HAP-1 (cell line): ENCODE data around the gene ADIPOR1.
"Not testable (repeated sequence)": the region's sequence is repeated elsewhere in the genome, so short reads cannot be mapped to it uniquely, and the experiment has no call there.

ENCODE experiments used
- DNase-seq, 2 experiments: peaks; one replicate each; pipeline ENCODE4 v3.0.0-alpha.2; 2016 to 2020; ENCODE audit warnings: low spot score in 2 of 2
- H3K27me3 ChIP-seq: fragments of 250-450 bp; sonication (Bioruptor Pico); 2 replicates; pipeline ENCODE4 v1.5.1; 2020; ENCODE audit warnings: low read depth, mild to moderate bottlenecking, moderate library complexity
- H3K36me3 ChIP-seq: fragments of 250-450 bp; sonication (Bioruptor Pico); replicated peaks from 2 replicates; pipeline ENCODE4 v1.5.1; 2020; ENCODE audit warnings: mild to moderate bottlenecking
- H3K4me1 ChIP-seq: fragments of 250-450 bp; sonication (Bioruptor Pico); 2 replicates; pipeline ENCODE4 v1.5.1; 2020; ENCODE audit warnings: mild to moderate bottlenecking
- H3K4me3 ChIP-seq: fragments of 250-450 bp; sonication (Bioruptor Pico); 2 replicates; pipeline ENCODE4 v1.5.1; 2020; ENCODE audit warnings: mild to moderate bottlenecking, moderate library complexity
- H3K9me3 ChIP-seq: fragments of 250-450 bp; sonication (Bioruptor Pico); 2 replicates; pipeline ENCODE4 v1.5.1; 2020; ENCODE audit warnings: mild to moderate bottlenecking, moderate library complexity
- in situ Hi-C: fragments of 300-500 bp; cut with MboI; formaldehyde crosslinking; loops from 3 replicates; pipeline ENCODE4 v1.14.3; 2020; ENCODE audit warnings: low sequenced_read_pairs, inconsistent platforms, mixed read lengths

Gene ADIPOR1

DNA sequence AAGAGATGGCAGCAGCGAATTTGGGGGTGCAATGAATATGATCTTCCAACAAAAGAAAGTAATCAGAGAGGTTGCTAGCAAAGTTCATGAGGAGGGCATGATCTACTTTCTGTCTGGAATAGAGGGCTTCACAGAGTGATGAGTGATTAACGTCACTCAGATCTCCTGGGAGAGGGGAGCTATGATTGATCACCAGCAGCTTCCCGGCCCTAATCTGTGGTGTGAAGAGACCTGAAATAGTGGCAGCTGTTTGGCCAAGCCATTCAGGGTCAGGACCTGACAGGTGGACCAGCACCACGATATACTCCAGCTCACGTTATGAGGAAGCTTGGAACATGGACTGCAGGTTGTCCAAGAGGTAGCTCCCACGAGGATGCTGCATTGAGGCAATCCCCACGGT, 29.1 kb upstream of the ADIPOR1 start:
- Histone ChIP-seq H3K27me3 (peaks cover 69% of the 10 kb centered on the region), H3K4me1 (no peaks in the 10 kb centered on the region), H3K36me3 (no peaks in the 10 kb centered on the region), H3K4me3 (no peak overlapping the region), H3K9me3 (no peaks in the 10 kb centered on the region)
- no peak for DNase-seq
- in situ Hi-C loops: no loop called here

DNA sequence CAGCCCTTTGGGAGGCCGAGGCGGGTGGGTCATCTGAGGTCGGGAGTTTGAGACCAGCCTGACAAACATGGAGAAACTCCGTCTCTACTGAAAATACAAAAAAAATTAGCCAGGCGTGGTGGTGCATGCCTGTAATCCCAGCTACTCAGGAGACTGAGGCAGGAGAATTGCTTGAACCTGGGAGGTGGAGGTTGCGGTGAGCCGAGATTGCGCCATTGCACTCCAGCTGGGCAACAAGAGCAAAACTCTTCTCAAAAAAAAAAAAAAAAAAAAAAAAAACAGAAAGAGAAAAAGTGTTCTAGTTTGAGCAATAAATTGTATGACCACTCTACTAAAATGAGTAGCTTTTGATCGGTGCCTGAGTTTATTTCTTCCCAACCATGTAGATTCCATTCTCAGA, 28.0 kb upstream of the ADIPOR1 start:
- H3K4me1 ChIP-seq, in situ Hi-C loops, H3K4me3 ChIP-seq, H3K9me3 ChIP-seq, DNase-seq, H3K36me3 ChIP-seq: not testable (repeated sequence)
- peaks cover 67% of the 10 kb centered on the region for H3K27me3 ChIP-seq

DNA sequence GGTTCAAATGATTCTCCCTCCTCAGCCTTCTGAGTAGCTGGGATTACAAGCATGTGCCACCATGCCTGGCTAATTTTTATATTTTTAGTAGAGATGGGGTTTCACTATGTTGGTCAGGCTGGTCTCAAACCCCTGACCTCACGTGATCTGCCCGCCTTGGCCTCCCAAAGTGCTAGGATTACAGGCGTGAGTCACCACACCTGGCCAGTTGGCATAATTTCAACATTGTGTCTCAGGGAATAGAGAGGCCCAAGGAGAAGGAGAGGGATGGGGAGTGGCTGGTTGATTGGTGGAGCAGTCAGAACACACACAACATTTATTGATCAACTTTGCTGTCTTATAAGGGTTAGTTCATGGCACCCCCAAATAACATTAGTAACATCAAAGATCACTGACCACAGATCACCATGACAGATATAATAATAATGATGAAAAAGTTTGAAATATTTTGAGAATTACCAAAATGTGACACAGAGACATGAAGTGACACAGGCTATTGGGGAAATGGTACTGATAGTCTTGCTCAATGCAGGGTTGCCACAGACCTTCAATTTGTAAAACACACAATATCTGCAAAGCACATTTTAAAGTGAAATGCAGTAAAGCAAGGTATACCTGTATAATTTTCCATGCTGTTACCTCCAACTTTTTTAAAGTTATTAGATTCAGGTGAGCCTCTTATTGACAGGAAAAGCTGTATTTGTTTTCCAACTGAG, 24.8 kb upstream of the ADIPOR1 start:
- Histone ChIP-seq H3K4me1 (no peaks in the 10 kb centered on the region), H3K27me3 (peaks cover 71% of the 10 kb centered on the region), H3K36me3 (no peaks in the 10 kb centered on the region), H3K9me3 (no peaks in the 10 kb centered on the region), H3K4me3 (no peak overlapping the region)
- in situ Hi-C loops: no loop called here
- DNase-seq: no peak

DNA sequence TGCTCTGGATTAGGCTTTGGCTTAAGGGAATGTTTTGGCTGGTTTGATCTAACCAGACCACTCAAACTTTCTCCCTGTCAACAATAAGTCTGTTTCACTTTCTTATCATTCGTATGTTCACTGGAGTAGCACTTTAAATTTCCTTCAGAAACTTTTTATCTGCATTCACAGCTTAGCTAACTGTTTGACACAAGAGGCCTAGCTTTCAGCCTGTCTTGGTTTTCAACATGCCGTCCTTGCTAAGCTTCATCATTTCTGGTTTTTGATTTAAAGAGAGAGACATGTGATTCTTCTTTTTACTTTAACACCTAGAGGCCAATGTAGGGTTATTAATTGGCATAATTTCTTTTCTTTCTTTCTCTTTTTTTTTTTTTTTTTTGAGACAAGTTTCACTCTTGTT, 23.8 kb upstream of the ADIPOR1 start:
- in situ Hi-C loops: no loop called here
- H3K36me3 ChIP-seq: no peaks in the 10 kb centered on the region
- no peak for DNase-seq
- peaks cover 71% of the 10 kb centered on the region for H3K27me3 ChIP-seq
- H3K4me1 ChIP-seq: no peaks in the 10 kb centered on the region
- H3K9me3 ChIP-seq: no peaks in the 10 kb centered on the region
- H3K4me3 ChIP-seq: no peak overlapping the region

DNA sequence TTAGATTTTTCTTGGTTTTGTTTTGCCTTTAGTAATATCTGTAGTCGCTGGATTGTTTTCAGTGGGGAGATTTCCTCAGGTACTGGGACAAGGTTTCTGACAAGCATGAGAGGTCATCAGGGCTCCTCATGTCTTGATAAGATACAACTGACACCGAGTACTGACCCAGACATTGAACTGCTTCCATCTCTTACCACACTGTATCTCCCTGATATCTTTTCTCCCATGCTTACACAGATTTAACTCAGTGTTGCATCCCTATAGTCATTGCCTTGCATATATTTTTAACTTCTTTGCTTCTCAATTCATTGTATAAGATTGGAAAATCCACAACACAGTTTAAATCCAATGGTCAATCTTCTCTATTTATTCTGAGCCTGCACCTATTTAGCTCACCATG, 21.3 kb upstream of the ADIPOR1 start:
- Histone ChIP-seq H3K36me3 (no peaks in the 10 kb centered on the region), H3K27me3 (peaks cover 74% of the 10 kb centered on the region), H3K4me3 (no peak overlapping the region), H3K9me3 (no peaks in the 10 kb centered on the region), H3K4me1 (no peaks in the 10 kb centered on the region)
- no peak for DNase-seq
- in situ Hi-C loops: no loop called here

DNA sequence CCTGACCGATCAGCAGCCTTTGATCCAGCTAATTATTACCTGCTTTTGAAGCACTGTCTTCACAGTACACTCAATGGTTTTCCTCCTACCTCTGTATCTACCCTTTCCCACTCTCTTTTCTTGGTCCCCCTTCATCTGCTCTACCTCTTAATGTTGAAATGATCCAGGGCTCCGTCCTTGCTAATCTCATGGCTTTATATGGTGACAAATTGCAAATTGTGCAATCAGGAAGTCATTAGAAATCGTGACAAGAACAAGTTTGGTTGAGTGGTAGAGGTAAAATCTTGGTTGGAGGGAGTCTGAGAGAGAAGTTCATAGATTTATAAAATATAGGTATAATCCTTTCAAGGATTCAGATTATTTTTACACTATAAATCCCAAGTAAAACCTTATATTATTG, 18.5 kb upstream of the ADIPOR1 start:
- in situ Hi-C loops: no loop called here
- Histone ChIP-seq H3K36me3 (no peaks in the 10 kb centered on the region), H3K4me1 (no peaks in the 10 kb centered on the region), H3K27me3 (peaks cover 83% of the 10 kb centered on the region), H3K9me3 (no peaks in the 10 kb centered on the region), H3K4me3 (no peak overlapping the region)
- no peak for DNase-seq

DNA sequence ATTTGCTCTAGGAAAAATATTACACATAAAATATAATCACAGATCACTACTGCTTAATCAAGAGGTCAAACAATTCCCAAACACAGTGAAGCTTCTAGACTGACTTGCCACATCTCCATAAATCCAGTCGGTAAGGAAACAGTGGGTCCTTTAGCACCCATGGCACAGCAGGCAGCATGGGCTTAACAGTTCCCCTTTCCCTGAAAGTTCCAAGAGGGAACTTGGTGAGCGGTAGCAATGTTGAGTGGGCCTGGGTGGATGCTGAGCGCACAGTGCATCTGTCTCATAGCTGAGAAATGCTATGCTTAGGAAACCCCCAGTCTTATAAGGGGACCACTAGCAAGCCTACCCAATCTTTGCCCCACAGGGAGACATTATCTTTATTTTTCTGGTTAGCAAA, 16.7 kb upstream of the ADIPOR1 start:
- DNase-seq: no peak
- no peaks in the 10 kb centered on the region for H3K9me3 ChIP-seq
- H3K36me3 ChIP-seq: no peaks in the 10 kb centered on the region
- in situ Hi-C loops: no loop called here
- peaks cover 69% of the 10 kb centered on the region for H3K27me3 ChIP-seq
- no peaks in the 10 kb centered on the region for H3K4me1 ChIP-seq
- no peak overlapping the region for H3K4me3 ChIP-seq

DNA sequence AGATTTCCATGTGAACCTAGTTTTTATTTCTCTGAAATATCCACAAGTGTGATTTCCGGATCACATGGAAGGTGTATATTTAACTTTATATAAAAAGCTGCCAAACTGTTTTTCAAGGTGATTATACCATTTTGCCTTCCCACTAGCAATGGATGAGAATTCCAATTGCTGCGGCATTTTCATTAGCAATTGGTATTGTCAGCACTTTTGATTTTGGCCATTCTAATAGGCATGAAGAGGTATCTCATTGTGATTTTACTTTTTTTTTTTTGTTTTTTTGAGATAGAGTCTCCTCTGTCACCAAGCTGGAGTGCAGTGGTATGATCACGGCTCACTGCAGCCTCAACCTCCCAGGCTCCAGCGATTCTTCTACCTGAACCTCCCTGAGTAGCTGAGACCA, 13.9 kb upstream of the ADIPOR1 start:
- in situ Hi-C loops: no loop called here
- peaks cover 7% of the 10 kb centered on the region for H3K4me1 ChIP-seq
- H3K27me3 ChIP-seq: peaks cover 43% of the 10 kb centered on the region
- no peaks in the 10 kb centered on the region for H3K9me3 ChIP-seq
- DNase-seq: no peak
- H3K36me3 ChIP-seq: no peaks in the 10 kb centered on the region
- H3K4me3 ChIP-seq: no peak overlapping the region

DNA sequence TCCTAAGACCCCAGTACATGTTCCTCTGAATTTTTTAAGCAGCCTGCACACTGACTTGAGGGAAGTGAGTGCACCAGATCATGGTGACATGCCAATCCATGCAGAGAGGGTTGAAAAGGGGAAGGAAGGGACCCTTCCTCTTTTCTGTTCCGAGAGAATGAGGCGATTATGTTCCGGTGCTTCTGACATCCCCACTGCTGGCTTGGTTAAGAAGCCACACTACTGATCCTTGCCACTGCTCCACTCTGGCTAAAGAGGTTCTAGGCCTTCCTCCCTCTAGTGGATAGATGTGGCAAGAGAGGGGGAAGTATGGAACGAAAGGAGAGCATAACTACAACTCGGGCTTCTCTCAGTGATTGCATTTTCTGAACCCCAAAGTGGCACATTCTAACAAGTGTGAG, 10.8 kb upstream of the ADIPOR1 start:
- DNase-seq: peak; percentile 45 to 58
- peaks cover 10% of the 10 kb centered on the region for H3K4me1 ChIP-seq
- in situ Hi-C loops: no loop called here
- H3K9me3 ChIP-seq: no peaks in the 10 kb centered on the region
- no peak overlapping the region for H3K4me3 ChIP-seq
- H3K36me3 ChIP-seq: no peaks in the 10 kb centered on the region; the same call in none of the 2 replicates
- peaks cover 23% of the 10 kb centered on the region for H3K27me3 ChIP-seq

DNA sequence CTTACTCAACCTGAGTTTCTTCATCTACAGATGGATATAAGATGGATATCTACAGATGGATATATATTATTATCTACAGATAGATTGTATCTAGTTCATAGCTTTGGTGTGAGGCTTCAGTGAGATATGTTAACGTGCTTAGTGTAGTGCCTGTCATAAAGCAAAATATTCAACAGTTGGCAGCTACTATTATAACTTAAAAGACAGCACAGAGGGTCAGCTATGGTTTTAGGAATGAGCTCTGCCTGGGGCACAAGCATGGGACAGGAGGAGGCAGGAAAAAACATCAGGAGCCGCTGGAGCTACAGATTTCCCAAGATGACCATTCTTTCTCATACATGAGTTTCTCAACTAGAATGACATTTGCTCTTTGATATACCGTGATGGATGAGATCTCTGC, 10.2 kb upstream of the ADIPOR1 start:
- peaks cover 10% of the 10 kb centered on the region for H3K4me1 ChIP-seq
- no peaks in the 10 kb centered on the region; the same call in none of the 2 replicates for H3K36me3 ChIP-seq
- no peaks in the 10 kb centered on the region for H3K9me3 ChIP-seq
- no peak overlapping the region; the same call in 1 of the 2 replicates for H3K4me3 ChIP-seq
- H3K27me3 ChIP-seq: peaks cover 17% of the 10 kb centered on the region
- in situ Hi-C loops: no loop called here
- DNase-seq: no peak

DNA sequence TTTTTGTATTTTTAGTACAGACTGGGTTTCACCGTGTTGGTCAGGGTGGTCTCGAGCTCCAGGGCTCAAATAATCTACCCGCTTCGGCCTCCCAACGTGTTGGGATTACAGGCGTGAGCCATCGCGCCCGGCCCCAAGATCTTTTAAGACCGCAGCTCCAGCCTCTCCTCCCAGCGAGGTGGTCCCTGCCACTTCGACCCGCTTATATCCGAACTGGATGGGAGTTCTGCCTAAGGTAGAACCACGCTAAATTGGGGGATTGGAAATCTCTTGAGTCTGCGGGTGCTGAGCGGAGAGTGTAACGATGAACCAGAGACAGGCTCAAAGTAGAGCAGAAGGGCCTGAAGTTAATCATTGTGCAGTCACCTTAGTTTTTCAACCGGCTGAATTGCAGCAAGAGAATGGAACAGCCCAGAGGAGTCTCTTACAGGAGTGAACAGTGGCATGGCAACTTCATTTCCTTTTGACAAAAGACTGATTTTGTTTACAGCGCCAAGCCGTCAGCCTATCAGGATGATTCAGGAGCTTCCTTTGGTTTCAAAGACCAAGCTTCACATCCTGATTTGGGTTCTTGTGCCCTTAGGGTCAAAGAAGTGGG, 9.7 kb upstream of the ADIPOR1 start:
- DNase-seq: no peak
- peaks cover 10% of the 10 kb centered on the region for H3K4me1 ChIP-seq
- peak overlapping the region; percentile 87 for H3K4me3 ChIP-seq
- in situ Hi-C loops: no loop called here
- H3K36me3 ChIP-seq: peaks cover 3% of the 10 kb centered on the region
- peaks cover 11% of the 10 kb centered on the region for H3K27me3 ChIP-seq
- H3K9me3 ChIP-seq: no peaks in the 10 kb centered on the region

DNA sequence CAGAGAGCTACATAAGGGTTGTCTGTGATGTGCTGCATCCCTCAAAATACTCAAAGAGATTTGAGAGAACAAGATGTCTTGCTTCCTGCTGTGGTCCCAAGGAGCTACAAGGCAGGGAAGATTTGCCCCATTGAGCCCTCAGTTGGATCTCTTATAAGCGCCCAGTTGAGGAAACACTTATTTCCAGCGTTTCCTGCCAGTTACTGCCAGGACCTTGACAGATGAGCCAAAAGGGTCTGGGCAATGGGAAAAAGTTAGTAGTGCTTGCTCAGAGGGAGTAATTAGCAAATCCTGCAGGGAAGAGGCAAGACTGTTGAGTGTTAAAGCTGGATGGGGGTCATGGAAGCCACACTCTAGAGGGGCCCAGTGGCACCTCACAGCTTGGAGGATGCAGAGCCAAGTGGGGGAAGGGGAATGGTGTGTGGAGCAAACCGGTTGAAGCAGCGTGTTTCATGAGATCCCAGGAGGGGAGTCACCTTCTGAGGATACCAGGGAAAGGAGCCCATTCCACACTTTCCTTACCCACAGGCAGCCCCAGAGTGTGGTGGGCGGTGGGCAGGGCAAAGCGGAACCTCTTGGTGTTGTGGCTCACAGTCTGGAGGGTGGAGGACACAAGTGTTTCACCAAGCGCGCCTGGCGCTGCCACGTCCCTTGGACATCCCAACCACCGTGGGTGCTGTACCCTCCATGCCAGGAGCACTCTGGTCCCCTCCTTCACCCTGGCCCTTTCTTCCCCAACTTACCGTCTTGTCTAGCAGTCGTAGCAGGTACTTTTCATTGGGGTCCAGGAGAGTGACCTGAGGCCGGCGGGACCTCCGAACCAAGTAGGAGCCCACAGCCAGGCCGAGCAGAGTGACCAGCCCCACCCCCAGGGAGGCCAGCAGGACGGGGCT, 8.1 kb upstream of the ADIPOR1 start:
- H3K36me3 ChIP-seq: peaks cover 6% of the 10 kb centered on the region
- no peaks in the 10 kb centered on the region for H3K9me3 ChIP-seq
- in situ Hi-C loops: no loop called here
- DNase-seq: no peak
- H3K4me3 ChIP-seq: peak overlapping the region; percentile 87
- H3K27me3 ChIP-seq: no peaks in the 10 kb centered on the region; the same call in 1 of the 2 replicates
- H3K4me1 ChIP-seq: peaks cover 10% of the 10 kb centered on the region

DNA sequence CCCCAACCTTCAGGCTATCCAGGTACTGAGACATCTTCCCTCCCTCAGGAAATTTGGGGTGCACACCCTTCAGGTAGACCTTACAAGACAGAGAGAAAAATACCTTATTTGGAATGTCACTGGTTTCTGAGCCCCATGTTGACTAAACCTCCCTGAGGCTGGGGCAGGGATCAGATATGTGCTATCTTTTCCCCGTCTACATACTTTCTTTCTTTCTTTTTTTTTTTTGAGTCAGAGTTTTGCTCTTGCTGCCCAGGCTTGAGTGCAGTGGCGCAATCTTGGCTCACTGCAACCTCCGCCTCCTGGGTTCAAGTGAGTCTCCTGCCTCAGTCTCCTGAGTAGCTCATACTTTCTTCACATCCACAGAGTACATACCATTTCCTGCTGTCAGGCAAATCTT, 7.3 kb upstream of the ADIPOR1 start:
- in situ Hi-C loops: no loop called here
- Histone ChIP-seq H3K4me3 (no peak overlapping the region), H3K4me1 (peaks cover 10% of the 10 kb centered on the region), H3K9me3 (no peaks in the 10 kb centered on the region), H3K36me3 (peaks cover 6% of the 10 kb centered on the region), H3K27me3 (no peaks in the 10 kb centered on the region; the same call in 1 of the 2 replicates)
- DNase-seq: no peak
